Suprapubic skin (tissue), 3 donors: ENCODE data around the gene ICOS.

Experiments
- POLR2AphosphoS5 ChIP-seq, 3 donors: sonication (generic); formaldehyde crosslinking; IDR thresholded peaks; one replicate each; pipeline ENCODE4 v1.6.1; 2017; ENCODE audit warnings: antibody characterized with exemption in 3 of 3
- TF ChIP-seq, protein P1 (sequence below), 2 donors: fragments of 200-600 bp in 1 of 2; fragments of 450-650 bp in 1 of 2; sonication (generic) in 1 of 2; IDR thresholded peaks; one replicate each; pipeline ENCODE4 v1.5.1; 2016 to 2019; ENCODE audit warnings: antibody characterized with exemption in 2 of 2, mild to moderate bottlenecking in 1 of 2, moderate library complexity in 1 of 2

DNA sequence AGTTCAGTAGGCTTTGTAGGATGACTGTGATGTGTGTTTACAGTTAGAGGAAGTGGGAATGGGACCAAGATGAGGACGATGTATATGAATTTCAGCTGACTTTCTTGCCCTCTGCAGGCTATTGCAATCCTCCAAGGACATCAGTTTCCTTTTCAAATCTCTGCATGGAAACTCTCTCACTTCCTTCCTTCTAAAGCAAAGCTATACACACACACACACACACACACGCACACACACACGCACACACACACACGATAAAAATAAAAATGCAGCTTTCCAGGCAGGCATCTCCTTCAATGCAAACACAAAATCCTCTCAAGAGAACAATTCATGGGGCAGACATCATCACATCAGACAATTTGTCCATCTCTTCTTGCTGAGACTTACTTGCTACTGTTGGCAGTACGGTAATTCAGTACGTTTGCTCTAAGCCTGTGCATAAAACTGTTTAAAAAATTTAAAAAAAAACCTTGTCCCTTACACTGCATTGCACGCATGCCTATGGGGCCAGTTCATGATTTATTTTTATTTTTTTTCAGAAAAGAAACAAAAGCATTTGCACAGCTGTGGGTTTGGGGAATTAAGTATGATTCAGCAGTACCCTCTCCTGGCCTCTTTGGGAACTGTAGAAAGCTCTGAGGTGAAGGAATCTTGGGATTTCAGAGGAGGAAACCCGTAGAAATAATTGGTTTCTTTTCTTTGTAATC lies 27.1 kb upstream of the ICOS start:
- TF ChIP-seq, protein P1, sequence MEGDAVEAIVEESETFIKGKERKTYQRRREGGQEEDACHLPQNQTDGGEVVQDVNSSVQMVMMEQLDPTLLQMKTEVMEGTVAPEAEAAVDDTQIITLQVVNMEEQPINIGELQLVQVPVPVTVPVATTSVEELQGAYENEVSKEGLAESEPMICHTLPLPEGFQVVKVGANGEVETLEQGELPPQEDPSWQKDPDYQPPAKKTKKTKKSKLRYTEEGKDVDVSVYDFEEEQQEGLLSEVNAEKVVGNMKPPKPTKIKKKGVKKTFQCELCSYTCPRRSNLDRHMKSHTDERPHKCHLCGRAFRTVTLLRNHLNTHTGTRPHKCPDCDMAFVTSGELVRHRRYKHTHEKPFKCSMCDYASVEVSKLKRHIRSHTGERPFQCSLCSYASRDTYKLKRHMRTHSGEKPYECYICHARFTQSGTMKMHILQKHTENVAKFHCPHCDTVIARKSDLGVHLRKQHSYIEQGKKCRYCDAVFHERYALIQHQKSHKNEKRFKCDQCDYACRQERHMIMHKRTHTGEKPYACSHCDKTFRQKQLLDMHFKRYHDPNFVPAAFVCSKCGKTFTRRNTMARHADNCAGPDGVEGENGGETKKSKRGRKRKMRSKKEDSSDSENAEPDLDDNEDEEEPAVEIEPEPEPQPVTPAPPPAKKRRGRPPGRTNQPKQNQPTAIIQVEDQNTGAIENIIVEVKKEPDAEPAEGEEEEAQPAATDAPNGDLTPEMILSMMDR (IDR thresholded peaks at IDR 0.05), result peak; percentile 62 to 66
- no peak for TF ChIP-seq POLR2AphosphoS5 (IDR thresholded peaks at IDR 0.05)
